HG03175 (cell line): ENCODE measurements around the gene CAPRIN1.

Source experiments
- ATAC-seq: cut with Tn5 transposase; IDR thresholded peaks from one replicate; pipeline ENCODE4 v1.9.1; 2021; ENCODE audit warnings: mild to moderate bottlenecking, moderate library complexity; ENCODE audit not compliant: unreplicated experiment

CAPRIN1 gene, protein sequence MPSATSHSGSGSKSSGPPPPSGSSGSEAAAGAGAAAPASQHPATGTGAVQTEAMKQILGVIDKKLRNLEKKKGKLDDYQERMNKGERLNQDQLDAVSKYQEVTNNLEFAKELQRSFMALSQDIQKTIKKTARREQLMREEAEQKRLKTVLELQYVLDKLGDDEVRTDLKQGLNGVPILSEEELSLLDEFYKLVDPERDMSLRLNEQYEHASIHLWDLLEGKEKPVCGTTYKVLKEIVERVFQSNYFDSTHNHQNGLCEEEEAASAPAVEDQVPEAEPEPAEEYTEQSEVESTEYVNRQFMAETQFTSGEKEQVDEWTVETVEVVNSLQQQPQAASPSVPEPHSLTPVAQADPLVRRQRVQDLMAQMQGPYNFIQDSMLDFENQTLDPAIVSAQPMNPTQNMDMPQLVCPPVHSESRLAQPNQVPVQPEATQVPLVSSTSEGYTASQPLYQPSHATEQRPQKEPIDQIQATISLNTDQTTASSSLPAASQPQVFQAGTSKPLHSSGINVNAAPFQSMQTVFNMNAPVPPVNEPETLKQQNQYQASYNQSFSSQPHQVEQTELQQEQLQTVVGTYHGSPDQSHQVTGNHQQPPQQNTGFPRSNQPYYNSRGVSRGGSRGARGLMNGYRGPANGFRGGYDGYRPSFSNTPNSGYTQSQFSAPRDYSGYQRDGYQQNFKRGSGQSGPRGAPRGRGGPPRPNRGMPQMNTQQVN

DNA sequence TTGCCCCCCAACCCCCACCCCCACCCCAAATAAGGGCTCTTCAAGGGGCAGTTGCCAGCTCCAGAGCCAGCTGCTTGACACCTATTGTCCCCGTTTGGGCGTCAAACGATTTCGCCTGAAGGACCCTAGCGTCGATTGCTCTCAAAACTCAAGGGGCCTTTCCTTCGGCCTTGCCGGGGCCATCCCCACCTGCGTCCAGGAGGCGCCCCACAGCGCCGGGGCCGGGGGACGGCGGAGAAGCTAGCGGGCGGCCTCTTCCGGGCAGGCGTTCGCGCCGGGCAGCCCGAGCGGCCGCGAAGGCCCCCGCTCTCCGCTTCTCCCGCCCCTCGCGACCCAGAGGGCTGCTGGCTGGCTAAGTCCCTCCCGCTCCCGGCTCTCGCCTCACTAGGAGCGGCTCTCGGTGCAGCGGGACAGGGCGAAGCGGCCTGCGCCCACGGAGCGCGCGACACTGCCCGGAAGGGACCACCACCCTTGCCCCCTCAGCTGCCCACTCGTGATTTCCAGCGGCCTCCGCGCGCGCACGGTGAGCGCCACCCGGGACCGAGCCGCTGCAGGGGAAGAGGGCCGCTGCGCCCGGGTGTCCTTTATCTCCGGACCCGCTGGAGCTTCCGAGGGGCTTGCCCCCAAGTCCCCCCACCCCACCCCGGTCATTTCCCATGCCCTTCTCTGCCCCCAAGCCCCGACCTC lies at the start of gene CAPRIN1:
Gene CAPRIN1, plus strand, starts transcription at position 383 of the 687 bp plus-strand sequence. CDS start 690 bp downstream, outside the sequence.
- peak; percentile 63 for ATAC-seq

GRCh38 chr11:34002420-34002819 lies 49.1 kb upstream of the CAPRIN1 start:
- ATAC-seq, result no peak

DNA sequence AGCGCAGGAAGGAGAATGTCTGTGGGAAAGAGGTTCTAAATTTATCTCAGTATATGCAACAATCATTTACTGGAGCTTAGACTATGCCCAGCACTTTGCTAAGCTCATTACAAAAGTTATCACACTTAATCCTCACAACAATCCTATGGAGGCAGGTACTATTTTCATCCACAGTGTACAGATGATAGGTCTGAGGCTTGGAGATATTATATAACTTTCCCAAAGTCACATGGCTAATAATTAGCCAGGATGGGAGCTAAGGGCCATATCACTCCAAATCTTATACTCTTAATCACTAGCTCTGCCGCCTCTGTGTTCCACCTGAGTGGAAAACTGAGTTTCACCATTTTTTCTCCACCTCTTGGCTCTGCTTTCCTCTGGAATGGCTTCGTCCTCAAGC lies 47.3 kb upstream of the CAPRIN1 start:
- ATAC-seq, result no peak

GRCh38 chr11:34006876-34007275 lies 44.7 kb upstream of the CAPRIN1 start:
- ATAC-seq, result no peak

DNA sequence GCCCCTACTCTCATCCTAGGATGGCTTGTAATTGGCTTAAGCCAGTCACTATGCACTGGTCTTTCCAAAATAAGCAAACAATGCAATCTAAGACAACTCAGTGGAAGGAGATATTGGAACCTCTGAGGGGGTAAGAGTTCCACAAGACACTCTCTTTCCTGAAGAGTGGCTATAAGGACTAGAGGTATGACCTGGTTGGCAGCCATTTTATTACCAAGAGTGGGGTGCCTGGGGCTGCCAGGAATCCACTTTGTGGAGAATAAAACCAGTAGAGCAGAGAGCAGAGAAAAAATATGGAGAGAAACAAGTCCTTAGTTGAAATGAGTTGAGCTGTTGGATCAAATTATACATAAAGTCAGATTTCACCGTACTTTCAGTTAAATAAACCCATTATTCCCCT lies 38.8 kb upstream of the CAPRIN1 start:
- no peak for ATAC-seq

- no peak for ATAC-seq
Measured at GRCh38 chr11:34013898-34014571, 37.5 kb upstream of the CAPRIN1 start.

DNA sequence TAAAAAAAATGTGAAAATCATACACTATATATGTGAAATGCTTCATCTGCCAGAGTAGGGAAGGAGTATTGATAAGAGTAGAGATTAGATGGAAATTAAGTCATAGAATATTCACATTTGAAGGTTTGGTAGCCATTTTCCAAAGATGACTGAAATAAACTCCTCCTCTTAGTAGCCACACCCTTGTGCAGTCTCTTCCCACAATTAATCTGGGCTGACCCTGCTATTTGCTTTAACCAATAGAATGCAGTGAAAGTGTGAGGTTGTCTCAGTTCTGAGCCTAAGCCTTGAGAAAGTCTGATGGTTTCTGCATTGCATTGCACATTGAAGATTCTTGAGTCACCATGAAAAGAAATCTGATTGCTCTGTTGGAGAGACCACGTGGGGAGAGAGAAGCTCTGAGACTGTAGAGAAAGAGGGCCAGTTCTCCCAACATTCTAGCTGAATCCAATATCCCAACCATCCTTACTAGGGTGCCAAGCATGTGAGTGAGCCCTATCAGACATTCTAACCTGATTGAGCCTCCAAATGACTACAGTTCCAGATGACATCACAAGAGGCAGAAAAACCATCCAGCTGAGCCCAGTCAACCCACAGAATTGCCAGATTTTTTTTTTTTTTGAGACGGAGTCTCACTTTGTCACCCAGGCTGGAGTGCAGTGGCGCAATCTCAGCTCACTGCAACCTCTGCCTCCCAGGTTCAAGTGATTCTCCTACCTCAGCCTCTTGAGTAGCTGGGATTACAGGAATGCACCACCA lies 29.4 kb upstream of the CAPRIN1 start:
- no peak for ATAC-seq

DNA sequence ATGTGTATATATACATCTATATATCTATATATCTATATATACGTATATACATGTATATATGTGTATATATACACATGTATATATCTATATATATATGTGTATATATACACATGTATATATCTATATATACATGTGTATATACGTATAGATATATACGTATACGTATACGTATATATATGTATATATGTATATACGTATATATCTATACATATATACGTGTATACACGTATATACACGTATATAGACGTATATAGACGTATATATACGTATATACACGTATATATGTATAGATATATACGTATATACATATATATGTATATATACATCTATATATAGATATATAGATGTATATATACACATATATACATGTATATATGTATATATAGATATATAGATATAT lies 25.1 kb upstream of the CAPRIN1 start:
- ATAC-seq, result no peak

DNA sequence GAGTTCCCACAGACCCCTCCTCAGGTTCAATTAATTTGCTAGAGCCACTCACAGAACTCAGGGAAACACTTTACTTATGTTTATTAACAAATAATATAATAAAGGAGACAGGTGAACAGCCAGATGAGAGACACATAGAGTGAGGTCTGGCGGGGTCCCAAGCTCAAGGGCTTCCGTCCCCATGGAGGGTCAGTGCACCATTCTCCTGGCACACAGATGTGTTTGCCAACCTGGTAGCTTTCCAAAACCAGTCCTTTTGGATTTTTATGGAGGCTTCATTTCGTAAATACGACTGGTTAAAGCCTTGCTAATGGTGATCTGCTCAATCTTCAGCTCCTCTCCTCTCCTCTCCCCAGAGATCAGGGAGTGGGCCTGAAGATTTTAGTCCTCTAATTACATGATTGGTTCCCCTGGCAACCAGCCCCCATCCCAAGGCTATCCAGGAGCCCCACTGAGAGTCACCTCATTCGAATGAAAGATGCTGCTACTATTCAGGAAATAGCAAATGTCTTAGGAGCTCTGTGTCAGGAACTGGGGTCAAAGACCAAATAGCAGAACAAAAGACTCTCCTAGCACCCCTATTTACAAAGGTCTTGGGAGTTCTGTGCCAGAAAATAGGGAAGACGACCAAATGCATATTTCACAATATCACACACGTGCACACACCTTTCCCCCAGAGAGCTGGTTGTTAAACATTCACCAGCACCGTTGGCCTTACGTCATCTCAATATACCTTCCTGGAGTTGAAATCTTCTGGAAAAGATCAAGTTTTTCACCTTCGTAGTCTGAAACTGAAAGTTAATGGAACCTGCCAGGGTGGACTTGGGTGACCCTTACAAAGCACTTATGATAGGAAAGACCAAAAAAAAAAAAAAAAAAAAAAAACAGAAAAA lies 23.8 kb upstream of the CAPRIN1 start:
- no peak for ATAC-seq

DNA sequence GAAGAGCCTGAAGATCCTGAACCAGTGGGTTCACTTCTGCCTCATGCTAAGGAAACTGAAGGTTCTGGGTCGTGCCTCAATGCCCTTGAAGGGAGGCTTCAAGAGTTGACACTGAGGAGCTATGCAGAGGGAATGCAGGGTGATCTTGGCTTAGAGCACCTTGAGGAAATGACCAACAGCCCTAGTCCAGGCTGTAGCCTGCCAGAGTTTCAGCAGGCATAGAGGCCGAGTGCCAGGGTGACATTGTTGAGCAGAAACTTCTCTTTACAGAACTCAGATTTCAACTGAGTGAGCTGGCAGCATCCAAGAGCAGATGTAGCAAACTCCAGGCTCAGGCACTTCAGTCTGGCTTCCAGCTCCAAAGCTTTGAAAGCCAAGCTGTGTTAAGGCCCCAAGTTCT lies 23.1 kb upstream of the CAPRIN1 start:
- ATAC-seq, result no peak

DNA sequence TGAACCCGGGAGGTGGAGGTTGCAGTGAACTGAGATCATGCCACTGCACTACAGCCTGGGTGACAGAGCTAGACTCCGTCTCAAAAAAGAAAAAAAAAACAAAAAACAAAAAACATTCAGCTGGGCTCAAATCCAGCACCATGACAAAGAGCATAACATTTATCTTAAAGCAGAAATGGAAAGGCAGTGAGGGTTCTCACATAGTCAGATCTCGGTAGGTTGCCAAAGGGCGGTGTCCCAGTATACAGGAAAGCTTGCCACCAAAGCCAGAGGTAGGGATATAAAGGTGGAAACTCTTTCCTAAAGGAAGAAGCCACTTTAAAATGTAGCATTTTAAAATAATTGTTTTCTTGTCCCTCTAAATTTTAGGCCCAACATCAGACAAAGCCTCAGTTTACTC lies 22.4 kb upstream of the CAPRIN1 start:
- ATAC-seq, result no peak

GRCh38 chr11:34030382-34030781 lies 21.1 kb upstream of the CAPRIN1 start:
- no peak for ATAC-seq

- no peak for ATAC-seq
Measured at GRCh38 chr11:34033399-34033798, 18.1 kb upstream of the CAPRIN1 start.

DNA sequence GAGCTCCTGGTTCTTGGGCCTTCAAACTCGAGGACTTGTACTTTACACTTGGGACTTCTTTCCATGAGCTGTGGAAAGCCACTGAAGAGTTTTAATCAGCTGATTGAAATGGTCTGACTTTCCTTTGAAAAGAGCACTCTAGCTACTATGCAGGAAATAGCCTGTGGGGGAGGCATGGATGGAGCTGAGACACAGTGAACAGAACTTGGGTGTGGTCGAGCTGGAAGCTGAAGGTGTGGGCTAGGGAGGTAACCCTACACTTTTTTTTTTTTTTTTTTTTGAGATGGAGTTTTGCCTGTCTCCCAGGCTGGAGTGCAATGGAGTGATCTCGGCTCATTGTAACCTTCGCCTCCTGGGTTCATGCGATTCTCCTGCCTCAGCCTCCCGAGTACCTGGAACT lies 17.5 kb upstream of the CAPRIN1 start:
- ATAC-seq, result no peak

- no peak for ATAC-seq
Measured at GRCh38 chr11:34036456-34036855, 15.1 kb upstream of the CAPRIN1 start.

- no peak for ATAC-seq
Measured at GRCh38 chr11:34037016-34037415, 14.5 kb upstream of the CAPRIN1 start.

DNA sequence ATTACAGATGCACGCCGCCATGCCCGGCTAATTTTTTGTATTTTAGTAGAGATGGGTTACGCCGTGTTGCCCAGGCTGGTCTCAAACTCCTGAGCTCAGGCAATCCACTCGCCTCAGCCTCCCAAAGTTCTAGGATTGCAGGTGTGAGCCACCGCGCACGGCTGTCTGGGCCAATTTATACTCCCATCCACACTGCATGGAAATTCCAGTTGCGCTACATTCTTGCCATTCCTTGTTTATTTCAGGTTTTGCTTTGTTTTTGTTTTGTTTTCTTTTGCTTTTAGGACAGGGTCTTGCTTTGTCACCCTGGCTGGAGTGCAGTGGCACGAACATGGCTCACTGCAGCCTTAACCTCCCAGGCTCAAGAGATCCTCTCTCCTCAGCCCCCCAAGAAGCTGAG lies 11.0 kb upstream of the CAPRIN1 start:
- no peak for ATAC-seq

DNA sequence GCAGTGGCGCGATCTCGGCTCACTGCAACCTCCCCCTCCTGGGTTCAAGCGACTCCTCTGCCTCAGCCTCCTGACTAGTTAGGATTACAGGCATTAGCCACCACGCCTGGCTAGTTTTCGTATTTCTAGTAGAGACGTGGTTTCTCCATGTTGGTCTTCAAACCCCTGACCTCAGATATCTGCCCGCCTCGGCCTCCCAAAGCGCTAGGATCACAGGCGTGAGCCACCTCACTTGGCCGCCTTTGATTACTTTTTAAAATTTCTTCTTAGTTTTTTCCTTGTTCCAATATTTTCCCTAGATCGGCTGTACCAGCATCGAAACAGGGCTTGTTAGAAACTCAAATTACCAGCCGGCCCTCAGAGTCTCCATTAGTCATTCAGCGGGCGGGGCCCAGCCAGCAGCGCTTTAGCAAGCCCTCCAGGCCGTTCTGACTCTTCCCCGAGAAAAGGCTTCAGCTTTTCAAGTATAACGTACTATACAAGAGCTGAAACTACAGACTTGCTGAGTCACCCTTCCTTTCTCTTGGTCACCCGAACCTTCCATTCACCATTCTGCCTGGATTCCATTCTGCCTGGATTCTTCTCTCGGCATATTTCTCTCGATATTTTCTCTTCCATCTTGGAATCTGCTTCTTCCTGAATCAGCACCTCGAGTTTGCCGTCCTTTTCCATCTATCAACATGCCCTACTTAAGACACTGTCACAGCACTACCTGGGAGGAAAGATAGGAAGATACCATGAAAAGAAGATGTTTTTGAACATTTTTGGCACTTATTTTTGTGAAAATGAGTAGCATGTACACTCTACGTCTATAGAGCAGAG lies 6.7 kb upstream of the CAPRIN1 start:
- ATAC-seq, result no peak

GRCh38 chr11:34049028-34049427 lies 2.5 kb upstream of the CAPRIN1 start:
- ATAC-seq, result no peak
